IMR-90 (cell line): Measurements from ENCODE around the gene AHDC1. TPM values are rescaled to one million over a fixed set of nuclear protein-coding genes. Genes with fewer than 3 reads are reported as not detected.
A peak's percentile ranks its signal among the peaks of the same experiment; 100 is the strongest.

Experiments used
- ATAC-seq: fragments of 200-7000 bp; cut with Tn5 transposase; 2 replicates; pipeline ENCODE4 v1.9.1; 2020; ENCODE audit warnings: low read depth, mild to moderate bottlenecking, moderate library complexity
- BruUV-seq: library from RNA; stranded (reverse); fragments of 400-500 nt; replicated peaks from 2 replicates; lab custom pipeline; 2021; lab: Mats Ljungman, UMichigan
- CTCF ChIA-PET: fragments of 300-600 bp; formaldehyde crosslinking; extraction: SDS; loops from one replicate; lab custom pipeline; 2021; ENCODE audit warnings: antibody characterized with exemption; lab: Yijun Ruan, JAX
- POLR2A ChIA-PET: fragments of 300-600 bp; sonication (Branson Sonifier 250); formaldehyde crosslinking; loops from one replicate; lab custom pipeline; 2022; ENCODE audit warnings: antibody characterized with exemption; ENCODE audit not compliant: unreplicated experiment; lab: Charles Lee
- DNase-seq: peaks from one replicate; pipeline ENCODE4 v3.0.0; 2013
- H2AFZ ChIP-seq: replicated peaks from 2 replicates; pipeline ENCODE3; 2013; ENCODE audit warnings: low read length, mild to moderate bottlenecking; ENCODE audit not compliant: poor library complexity
- H2AK5ac ChIP-seq: 2 replicates; pipeline ENCODE4 v1.6.1; 2013; ENCODE audit warnings: low read depth, low read length, inconsistent platforms
- H2AK9ac ChIP-seq: replicated peaks from 2 replicates; pipeline ENCODE3; 2013; ENCODE audit warnings: mild to moderate bottlenecking, low read depth, low read length, moderate library complexity; ENCODE audit not compliant: poor library complexity
- H2BK120ac ChIP-seq: 2 replicates; pipeline ENCODE4 v1.6.1; 2013; ENCODE audit warnings: low read depth, low read length, inconsistent platforms
- H2BK15ac ChIP-seq: 3 replicates; pipeline ENCODE4 v1.6.1; 2013; ENCODE audit warnings: low read depth, low read length, inconsistent platforms
- H2BK20ac ChIP-seq: 2 replicates; pipeline ENCODE4 v1.6.1; 2013; ENCODE audit warnings: low read depth, mild to moderate bottlenecking, inconsistent platforms, low read length, moderate library complexity
- H2BK5ac ChIP-seq: 2 replicates; pipeline ENCODE4 v1.6.1; 2013; ENCODE audit warnings: mild to moderate bottlenecking, low read depth, low read length, inconsistent platforms; ENCODE audit not compliant: poor library complexity, severe bottlenecking
- H3K14ac ChIP-seq: replicated peaks from 2 replicates; pipeline ENCODE4 v1.6.1; 2013; ENCODE audit warnings: low read depth, low read length, inconsistent platforms
- H3K18ac ChIP-seq: 2 replicates; pipeline ENCODE4 v1.6.1; 2013; ENCODE audit warnings: low read depth, low read length, control low read depth
- H3K23ac ChIP-seq: 2 replicates; pipeline ENCODE4 v1.6.1; 2013; ENCODE audit warnings: low read depth, low read length, inconsistent platforms
- H3K27ac ChIP-seq: 2 replicates; pipeline ENCODE4 v1.5.1; 2013; ENCODE audit warnings: mild to moderate bottlenecking, control low read depth, low read length; ENCODE audit not compliant: insufficient read depth
- H3K27me3 ChIP-seq: 2 replicates; pipeline ENCODE4 v1.6.1; 2013; ENCODE audit warnings: low read length; ENCODE audit not compliant: control insufficient read depth, insufficient read depth
- H3K36me3 ChIP-seq: 2 replicates; pipeline ENCODE4 v1.6.1; 2013; ENCODE audit warnings: low read length, mixed read lengths; ENCODE audit not compliant: control insufficient read depth, insufficient read depth
- H3K4ac ChIP-seq: 2 replicates; pipeline ENCODE4 v1.6.1; 2013; ENCODE audit warnings: low read depth, low read length, inconsistent platforms
- H3K4me1 ChIP-seq: 2 replicates; pipeline ENCODE4 v1.6.1; 2013; ENCODE audit warnings: low read length, mixed read lengths; ENCODE audit not compliant: control insufficient read depth, insufficient read depth
- H3K4me2 ChIP-seq: 2 replicates; pipeline ENCODE4 v1.6.1; 2013; ENCODE audit warnings: low read depth, mild to moderate bottlenecking, control low read depth, low read length, moderate library complexity
- H3K4me3 ChIP-seq: 2 replicates; pipeline ENCODE4 v1.5.1; 2013; ENCODE audit warnings: low read depth, mild to moderate bottlenecking, control low read depth, low read length, moderate library complexity; ENCODE audit not compliant: insufficient read depth
- H3K56ac ChIP-seq: 2 replicates; pipeline ENCODE4 v1.6.1; 2013; ENCODE audit warnings: low read length, inconsistent platforms; ENCODE audit not compliant: insufficient read depth; ENCODE audit errors: extremely low read depth
- H3K79me1 ChIP-seq, 2 experiments: 2 replicates each; pipeline ENCODE4 v1.6.1; 2013; ENCODE audit warnings: low read length in 2 of 2, inconsistent platforms in 1 of 2, low read depth in 1 of 2
- H3K9ac ChIP-seq: 2 replicates; pipeline ENCODE4 v1.6.1; 2013; ENCODE audit warnings: low read depth, low read length, control low read depth
- H3K9me1 ChIP-seq: 2 replicates; pipeline ENCODE4 v1.6.1; 2013; ENCODE audit warnings: low read length, inconsistent platforms; ENCODE audit not compliant: insufficient read depth
- H3K9me3 ChIP-seq: 2 replicates; pipeline ENCODE4 v1.6.1; 2013; ENCODE audit warnings: low read length; ENCODE audit not compliant: control insufficient read depth, insufficient read depth
- H4K20me1 ChIP-seq: 2 replicates; pipeline ENCODE4 v1.6.1; 2013; ENCODE audit warnings: low read length, inconsistent platforms; ENCODE audit not compliant: insufficient read depth
- H4K5ac ChIP-seq: 2 replicates; pipeline ENCODE4 v1.6.1; 2013; ENCODE audit warnings: mild to moderate bottlenecking, low read depth, low read length, control low read depth
- H4K8ac ChIP-seq, 2 experiments: 2 replicates each; pipeline ENCODE4 v1.6.1; 2013; ENCODE audit warnings: low read depth in 2 of 2, low read length in 2 of 2, control low read depth in 1 of 2, inconsistent platforms in 1 of 2
- H4K91ac ChIP-seq: 2 replicates; pipeline ENCODE4 v1.6.1; 2013; ENCODE audit warnings: low read depth, low read length, inconsistent platforms; ENCODE audit not compliant: insufficient read depth
- BHLHE40 ChIP-seq: fragments of 150-350 bp; IDR thresholded peaks from 2 replicates; pipeline ENCODE4 v1.6.1; 2016; ENCODE audit warnings: mild to moderate bottlenecking, low read depth, low read length
- CEBPB ChIP-seq: IDR thresholded peaks from 2 replicates; pipeline ENCODE4 v1.6.1; 2012; ENCODE audit warnings: low read depth, low read length, improper control_type of control experiment
- POLR2A ChIP-seq: IDR thresholded peaks from 2 replicates; pipeline ENCODE4 v1.6.1; 2012; ENCODE audit warnings: mild to moderate bottlenecking, low read depth, low read length
- SMC3 ChIP-seq: fragments of 150-350 bp; IDR thresholded peaks from 2 replicates; pipeline ENCODE4 v1.6.1; 2016; ENCODE audit warnings: low read depth, mild to moderate bottlenecking, antibody characterized with exemption, low read length, moderate library complexity
- WGBS, 2 experiments: methylation state at CpG; one replicate each; pipeline versions ENCODE4 v1.1.5 to v1.1.7; 2013; ENCODE audit warnings: missing lambda C conversion rate in 2 of 2; ENCODE audit not compliant: insufficient read length in 1 of 2; ENCODE audit errors: extremely low coverage in 2 of 2; 5-methylcytosine and 5-hydroxymethylcytosine counted together
- dilution Hi-C: fragments of 300-500 bp; cut with HindIII; formaldehyde crosslinking; loops from one replicate; pipeline ENCODE4 v1.14.3; 2018; ENCODE audit warnings: low sequenced_read_pairs; ENCODE audit not compliant: unreplicated experiment
- in situ Hi-C: fragments of 300-500 bp; cut with MboI; formaldehyde crosslinking; loops from 3 replicates; pipeline ENCODE4 v1.14.3; 2019; ENCODE audit warnings: low sequenced_read_pairs, inconsistent platforms, mixed read lengths
- intact Hi-C: fragments of 100-400 bp; cut with micrococcal nuclease; formaldehyde crosslinking; loops from 2 replicates; pipeline ENCODE4 v1.10.0; 2022
- polyA plus RNA-seq, 3 experiments: library from polyadenylated mRNA; depleted of rRNA; stranded (reverse); fragments of >200 nt; gene quantifications; 2 replicates each; pipeline ENCODE4 v1.2.3, GENCODE V29; 2012; ENCODE audit warnings: low replicate concordance in 1 of 3
- total RNA-seq: library from RNA; depleted of rRNA; stranded (reverse); fragments of >200 nt; gene quantifications from 2 replicates; pipeline ENCODE4 v1.2.3, GENCODE V29; 2012

The AHDC1 gene
- total and polyA plus RNA-seq, 2 of the 4 experiments (the other 2 are of a cell fraction) = 2.0 to 11.6 TPM

GRCh38 chr1:27634177-27634984, 30.4 kb upstream of the AHDC1 start:
- peak overlapping the region; percentile 2; the same call in 1 of the 2 replicates for H3K4me3 ChIP-seq
- no TSS peak for BruUV-seq
- no peaks in the 10 kb centered on the region for H3K36me3 ChIP-seq
- peak overlapping the region; percentile 85 for H2AFZ ChIP-seq
- no peak overlapping the region for H4K91ac ChIP-seq
- 11% methylated on average over 27 of the region's 63 CpGs; no CpG with 5 or more reads in 1 of the 2 experiments for WGBS, 2 experiments
- no peak overlapping the region for H3K9ac ChIP-seq
- no peak overlapping the region for H3K56ac ChIP-seq
- H2BK20ac ChIP-seq = no peak overlapping the region
- in situ Hi-C loops (no loop called here), intact Hi-C loops (no loop called here), dilution Hi-C loops (no loop called here)
- no peak overlapping the region; the same call in 1 of the 2 replicates for H3K23ac ChIP-seq
- H4K5ac ChIP-seq = no peak overlapping the region
- H3K4me2 ChIP-seq = no peak overlapping the region; the same call in 1 of the 2 replicates
- H2BK5ac ChIP-seq = no peak overlapping the region
- no peak overlapping the region for H2AK5ac ChIP-seq
- H4K20me1 ChIP-seq = no peaks in the 10 kb centered on the region
- H3K4ac ChIP-seq = no peak overlapping the region
- TF ChIP-seq BHLHE40 (no peak), POLR2A (no peak), SMC3 (no peak), CEBPB (no peak)
- H2BK15ac ChIP-seq = no peak overlapping the region
- H3K79me1 ChIP-seq = no peaks in the 10 kb centered on the region
- CTCF ChIA-PET = no interaction called here
- ATAC-seq (peak; percentile 48), DNase-seq (no peak)
- no peak overlapping the region for H3K14ac ChIP-seq
- POLR2A ChIA-PET = no interaction called here
- no peak overlapping the region for H2BK120ac ChIP-seq
- H3K18ac ChIP-seq = no peak overlapping the region
- H3K9me3 ChIP-seq = no peaks in the 10 kb centered on the region
- no peaks in the 10 kb centered on the region for H3K4me1 ChIP-seq
- H4K8ac ChIP-seq = no peak overlapping the region
- peak overlapping the region; percentile 55 for H2AK9ac ChIP-seq
- H3K27ac ChIP-seq = no peak overlapping the region
- no peaks in the 10 kb centered on the region for H3K9me1 ChIP-seq
- H3K27me3 ChIP-seq = peaks cover 52% of the 10 kb centered on the region
